Measurements from ENCODE around the gene COL20A1. TPM values are rescaled to one million over a fixed set of nuclear protein-coding genes. Genes with fewer than 3 reads are reported as not detected.

The COL20A1 gene
- total and polyA plus RNA-seq, 2 of the 13 experiments (the other 11 are each of a cell fraction or from before 2014, with no cell fraction given): not detected

GRCh38 chr20:63280929-63281545 is 11.9 kb upstream of the COL20A1 start (continued):
- TF ChIP-seq RFX5 (IDR thresholded peaks at IDR 0.05; ENCODE audit: low read depth, low read length) (no peak), GTF3A (CRISPR knock-in tag; conservative IDR thresholded peaks at IDR 0.05) (no peak), ZNF280B (CRISPR knock-in tag; IDR thresholded peaks at IDR 0.05; ENCODE audit: borderline replicate concordance) (no peak), FUBP1 (CRISPR knock-in tag; IDR thresholded peaks at IDR 0.05; ENCODE audit: borderline replicate concordance) (no peak), AGO2 (optimal IDR thresholded peaks at IDR 0.05; ENCODE audit: low read depth, low read length) (peak; percentile 81), ZNF101 (CRISPR knock-in tag; IDR thresholded peaks at IDR 0.05; ENCODE audit: borderline replicate concordance, low read depth) (no peak), NR1H2 (CRISPR knock-in tag; IDR thresholded peaks at IDR 0.05; ENCODE audit: borderline replicate concordance, low read depth) (no peak), PTBP1 (IDR thresholded peaks at IDR 0.05; ENCODE audit: low read depth, low read length, poor library complexity, severe bottlenecking) (peak; percentile 14), NFRKB (IDR thresholded peaks at IDR 0.05) (no peak), GATAD1 (CRISPR knock-in tag; IDR thresholded peaks at IDR 0.05) (no peak), REST (IDR thresholded peaks at IDR 0.05; ENCODE audit: borderline replicate concordance in 1 of 2, low read depth in 1 of 2, low read length in 2 of 2) (no peak), ZSCAN21 (CRISPR knock-in tag; IDR thresholded peaks at IDR 0.05; ENCODE audit: borderline replicate concordance) (no peak), LRRFIP1 (CRISPR knock-in tag; conservative IDR thresholded peaks at IDR 0.05) (no peak), NFIB (CRISPR knock-in tag; IDR thresholded peaks at IDR 0.05; ENCODE audit: borderline replicate concordance) (no peak), RXRB (CRISPR knock-in tag; IDR thresholded peaks at IDR 0.05; ENCODE audit: borderline replicate concordance) (no peak), PAF1 (CRISPR knock-in tag; IDR thresholded peaks at IDR 0.05) (no peak)
